AG04450 (cell line): ENCODE data around the gene CSRP2. TPM values are rescaled to one million over a fixed set of nuclear protein-coding genes. Genes with fewer than 3 reads are reported as not detected.

ENCODE experiments used
- CTCF ChIA-PET: fragments of 300-600, 350-600 bp; formaldehyde crosslinking; extraction: SDS; loops from one replicate; lab custom pipeline; 2022; ENCODE audit warnings: antibody characterized with exemption, inconsistent platforms; lab: Charles Lee
- POLR2A ChIA-PET: fragments of 350-600 bp; formaldehyde crosslinking; extraction: SDS; loops from one replicate; lab custom pipeline; 2021; ENCODE audit warnings: antibody characterized with exemption, inconsistent platforms; lab: Yijun Ruan, JAX
- DNase-seq: peaks from one replicate; pipeline ENCODE4 v3.0.0-alpha.2; 2011; ENCODE audit warnings: low read depth, low spot score
- H3K27ac ChIP-seq: one replicate; pipeline ENCODE4 v1.5.1; 2012; ENCODE audit warnings: low read depth, low read length, control low read depth
- H3K27me3 ChIP-seq: one replicate; pipeline ENCODE4 v1.6.0; 2012; ENCODE audit warnings: low read length; ENCODE audit not compliant: control insufficient read depth, insufficient read depth
- H3K4me3 ChIP-seq: 2 replicates; pipeline ENCODE4 v1.5.1; 2011; ENCODE audit warnings: mild to moderate bottlenecking, low read depth, low read length, control low read depth
- H3K9me3 ChIP-seq: 2 replicates; pipeline ENCODE4 v1.5.1; 2012; ENCODE audit warnings: low read length; ENCODE audit not compliant: control insufficient read depth, insufficient read depth
- polyA minus RNA-seq: library from RNA; depleted of rRNA, polyadenylated mRNA; stranded (reverse); fragments of >200 nt; gene quantifications from 2 replicates; pipeline ENCODE4 v1.2.3, GENCODE V29; 2011; rRNA and poly(A)+ RNA removed
- polyA plus RNA-seq: library from polyadenylated mRNA; depleted of rRNA; stranded (reverse); fragments of >200 nt; gene quantifications from 2 replicates; pipeline ENCODE4 v1.2.3, GENCODE V29; 2011; rRNA removed
- TF ChIP-seq, protein P1 (sequence below): IDR thresholded peaks from 2 replicates; pipeline ENCODE4 v1.5.1; 2011; ENCODE audit warnings: low read depth, low read length, control low read depth, inconsistent platforms

Gene CSRP2
- 95.9 and 108 TPM in 2 replicates for polyA plus RNA-seq
- 31.5 and 35.2 TPM in 2 replicates for polyA minus RNA-seq

DNA sequence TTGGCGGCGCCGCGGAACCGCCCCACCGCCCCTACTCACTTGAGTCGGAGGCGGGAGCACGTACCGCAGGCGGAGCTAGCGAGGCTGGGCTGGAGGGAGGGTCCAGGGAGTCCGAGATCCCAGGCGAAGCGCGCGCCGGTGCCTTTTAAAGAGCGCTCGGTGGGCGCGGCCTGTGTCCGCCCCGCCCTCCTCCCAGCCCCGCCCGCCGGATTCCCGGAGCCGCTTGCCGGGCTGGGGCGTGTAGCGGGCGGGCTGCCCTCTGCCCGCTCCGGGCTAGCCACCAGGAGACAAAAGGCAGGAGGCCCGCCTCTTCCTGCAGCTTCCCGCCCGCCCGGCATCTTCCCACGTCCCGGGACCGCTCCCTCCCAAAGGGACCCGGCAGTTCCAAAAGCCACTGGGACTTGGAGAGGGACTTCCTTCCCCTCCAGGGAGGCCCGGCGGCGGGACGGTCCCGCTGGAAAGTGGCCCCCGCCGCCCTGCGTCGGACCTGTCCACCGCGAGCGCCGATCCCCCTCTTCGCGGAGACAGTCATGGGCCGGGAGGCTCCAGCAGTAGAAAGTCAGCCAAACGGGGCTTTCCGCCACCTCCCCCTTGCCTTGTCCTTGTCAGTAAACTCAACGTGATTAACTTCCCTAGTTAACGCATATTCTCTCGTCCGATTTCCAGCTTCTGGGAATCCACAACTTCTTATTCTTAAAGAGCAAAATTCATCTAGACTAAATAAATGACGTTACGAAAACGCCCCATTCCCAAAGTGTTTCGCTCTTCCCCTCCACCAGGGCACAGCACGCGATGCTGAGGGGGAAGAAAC lies at the start of gene CSRP2:
Gene CSRP2 (minus strand): TSS at position 121 of the 811 bp plus-strand sequence. CDS start 12,759 bp downstream, outside the sequence.
- peak within 1 kb of the TSS; percentile 76 for H3K4me3 ChIP-seq
- no peaks in the 10 kb centered on the region; the same call in 1 of the 2 replicates for H3K9me3 ChIP-seq
- TF ChIP-seq, protein P1, sequence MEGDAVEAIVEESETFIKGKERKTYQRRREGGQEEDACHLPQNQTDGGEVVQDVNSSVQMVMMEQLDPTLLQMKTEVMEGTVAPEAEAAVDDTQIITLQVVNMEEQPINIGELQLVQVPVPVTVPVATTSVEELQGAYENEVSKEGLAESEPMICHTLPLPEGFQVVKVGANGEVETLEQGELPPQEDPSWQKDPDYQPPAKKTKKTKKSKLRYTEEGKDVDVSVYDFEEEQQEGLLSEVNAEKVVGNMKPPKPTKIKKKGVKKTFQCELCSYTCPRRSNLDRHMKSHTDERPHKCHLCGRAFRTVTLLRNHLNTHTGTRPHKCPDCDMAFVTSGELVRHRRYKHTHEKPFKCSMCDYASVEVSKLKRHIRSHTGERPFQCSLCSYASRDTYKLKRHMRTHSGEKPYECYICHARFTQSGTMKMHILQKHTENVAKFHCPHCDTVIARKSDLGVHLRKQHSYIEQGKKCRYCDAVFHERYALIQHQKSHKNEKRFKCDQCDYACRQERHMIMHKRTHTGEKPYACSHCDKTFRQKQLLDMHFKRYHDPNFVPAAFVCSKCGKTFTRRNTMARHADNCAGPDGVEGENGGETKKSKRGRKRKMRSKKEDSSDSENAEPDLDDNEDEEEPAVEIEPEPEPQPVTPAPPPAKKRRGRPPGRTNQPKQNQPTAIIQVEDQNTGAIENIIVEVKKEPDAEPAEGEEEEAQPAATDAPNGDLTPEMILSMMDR: peak; percentile 43
- no peaks in the 10 kb centered on the region for H3K27me3 ChIP-seq
- CTCF ChIA-PET: interaction anchor here (0.8 to 4.0 kb wide), 8 partner anchors 9 to 133 kb away, joined by 3 to 41 read pairs (median 3); no protein-coding TSS in a partner anchor
- POLR2A ChIA-PET: interaction anchor here (0.6 to 1.8 kb wide), 8 partner anchors 9 to 115 kb away, joined by 3 to 14 read pairs (median 4); partner anchors contain the start of gene ZDHHC17
- DNase-seq: peak; percentile 73
- peak within 1 kb of the TSS; percentile 94 for H3K27ac ChIP-seq

- CTCF ChIA-PET: interaction anchor here (0.7 to 1.8 kb wide), 6 partner anchors 10 to 582 kb away, joined by 3 to 8 read pairs (median 3); no protein-coding TSS in a partner anchor
- no peak for DNase-seq
- Histone ChIP-seq H3K27me3 (peaks cover 4% of the 10 kb centered on the region), H3K4me3 (no peak overlapping the region), H3K27ac (no peak overlapping the region), H3K9me3 (no peaks in the 10 kb centered on the region; the same call in 1 of the 2 replicates)
- POLR2A ChIA-PET: no interaction called here
- TF ChIP-seq, protein P1: peak; percentile 73
These were observed 48.5 kb upstream of the CSRP2 start for GRCh38 chr12:76927170-76927784.

DNA sequence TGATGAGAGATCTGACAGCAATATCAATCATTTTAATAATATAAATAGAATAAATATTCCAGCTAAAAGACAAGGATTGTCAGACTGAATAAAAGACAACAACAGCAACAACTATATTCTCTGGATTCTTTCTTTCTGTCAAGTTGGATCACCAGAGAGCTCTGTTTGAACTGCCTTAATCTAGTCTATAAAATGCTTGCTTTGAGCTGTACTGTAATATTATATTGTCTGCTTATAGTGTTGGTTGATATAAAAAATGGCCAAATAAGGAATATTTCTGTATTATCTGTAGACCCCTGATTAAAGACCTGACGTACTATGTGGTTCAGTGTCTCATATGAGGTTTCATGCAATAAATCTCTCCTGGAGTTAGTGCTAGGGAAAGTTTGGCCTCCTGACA lies 46.3 kb upstream of the CSRP2 start:
- TF ChIP-seq, protein P1: no peak
- Histone ChIP-seq H3K27me3 (no peaks in the 10 kb centered on the region), H3K27ac (no peak overlapping the region), H3K9me3 (no peaks in the 10 kb centered on the region; the same call in 1 of the 2 replicates), H3K4me3 (no peak overlapping the region)
- POLR2A ChIA-PET: no interaction called here
- CTCF ChIA-PET: interaction anchor here (0.8 to 1.5 kb wide), 3 partner anchors 10 to 105 kb away, joined by 3 read pairs; no protein-coding TSS in a partner anchor
- DNase-seq: no peak

DNA sequence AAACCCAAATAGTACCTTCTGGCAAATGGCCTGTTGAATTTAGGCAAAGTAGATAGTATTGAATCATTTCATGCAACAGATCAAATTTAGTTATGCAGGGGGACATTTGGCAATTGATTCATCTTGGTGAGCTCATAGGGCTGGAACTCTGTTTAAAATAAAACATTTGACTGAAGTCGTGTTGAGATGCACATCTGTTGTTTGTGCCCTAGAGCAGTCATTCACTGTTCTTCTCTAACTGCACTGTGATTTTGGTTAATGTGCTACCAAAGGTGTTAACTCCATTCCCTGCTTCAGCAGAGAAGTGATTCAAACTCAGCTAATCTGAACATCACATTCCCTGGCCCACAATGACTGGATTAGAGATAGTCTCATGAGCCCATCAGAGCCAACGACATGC lies 44.0 kb upstream of the CSRP2 start:
- Histone ChIP-seq H3K27me3 (no peaks in the 10 kb centered on the region), H3K9me3 (no peaks in the 10 kb centered on the region; the same call in 1 of the 2 replicates), H3K4me3 (no peak overlapping the region), H3K27ac (no peak overlapping the region)
- ChIA-PET POLR2A (no interaction called here), CTCF (interaction anchor here (1.1 kb wide), 1 partner anchor 88 kb away, joined by 3 read pairs; no protein-coding TSS in a partner anchor)
- no peak for DNase-seq
- TF ChIP-seq, protein P1: no peak
